Activated naive CD8-positive, alpha-beta T cell treated with anti-CD3 and anti-CD28 coated beads, Interleukin-2, amount 10 ng/mL, durations not matched to agents 7 days and 5 days (primary cell): ENCODE results near the gene BAZ2B. TPM values are rescaled to one million over a fixed set of nuclear protein-coding genes. Genes with fewer than 3 reads are reported as not detected.
"Not testable (repeated sequence)": the region's sequence is repeated elsewhere in the genome, so short reads cannot be mapped to it uniquely, and the experiment has no call there.

ENCODE experiments used
- ATAC-seq: fragments of 150-1000 bp; cut with Tn5 transposase; one replicate; pipeline ENCODE4 v1.10.0; 2021; ENCODE audit warnings: low read depth, moderate library complexity
- POLR2A ChIA-PET: fragments of 350-600 bp; sonication (Branson Sonifier 250); formaldehyde crosslinking; loops from one replicate; lab custom pipeline; 2021; ENCODE audit warnings: antibody characterized with exemption; lab: Charles Lee
- DNase-seq: peaks from one replicate; pipeline ENCODE4 v3.0.0; 2021
- H3K27ac Mint-ChIP-seq: one replicate; pipeline ENCODE4 v1.8.0; 2022; ENCODE audit warnings: mild to moderate bottlenecking, mixed read lengths
- H3K27me3 Mint-ChIP-seq: one replicate; pipeline ENCODE4 v1.8.0; 2022; ENCODE audit warnings: mild to moderate bottlenecking, moderate library complexity, mixed read lengths
- H3K36me3 Mint-ChIP-seq: one replicate; pipeline ENCODE4 v1.8.0; 2021; ENCODE audit warnings: mild to moderate bottlenecking, mixed read lengths
- H3K4me1 Mint-ChIP-seq: one replicate; pipeline ENCODE4 v1.8.0; 2021; ENCODE audit warnings: mixed read lengths
- H3K4me3 Mint-ChIP-seq: one replicate; pipeline ENCODE4 v1.8.0; 2022; ENCODE audit warnings: mild to moderate bottlenecking, moderate library complexity, mixed read lengths
- H3K9me3 Mint-ChIP-seq: one replicate; pipeline ENCODE4 v1.8.0; 2021; ENCODE audit warnings: mixed read lengths
- total RNA-seq, 2 experiments: library from RNA; stranded (reverse); gene quantifications; one replicate each; pipeline ENCODE4 v1.2.3, GENCODE V29; 2021

The BAZ2B gene
- total RNA-seq, 2 experiments from 2014 or later, result 27.7 to 31.9 TPM

- Mint-ChIP-seq H3K9me3 (peaks cover 4% of the 10 kb centered on the region), H3K27me3 (no peaks in the 10 kb centered on the region), H3K4me3 (no peak overlapping the region), H3K27ac (no peak overlapping the region), H3K4me1 (no peaks in the 10 kb centered on the region), H3K36me3 (no peaks in the 10 kb centered on the region)
- no peak for ATAC-seq
- POLR2A ChIA-PET, result no interaction called here
- no peak for DNase-seq
Observed at GRCh38 chr2:159637240-159637639, 20.9 kb upstream of the BAZ2B start.

- no peak for ATAC-seq
- H3K36me3 Mint-ChIP-seq, result no peaks in the 10 kb centered on the region
Observed at GRCh38 chr2:159635006-159635789, 18.9 kb upstream of the BAZ2B start.

GRCh38 chr2:159633219-159633618, 16.9 kb upstream of the BAZ2B start:
- Mint-ChIP-seq H3K27me3 (peaks cover 1% of the 10 kb centered on the region), H3K27ac (no peak overlapping the region), H3K9me3 (peaks cover 2% of the 10 kb centered on the region), H3K4me1 (no peaks in the 10 kb centered on the region), H3K36me3 (no peaks in the 10 kb centered on the region), H3K4me3 (no peak overlapping the region)
- DNase-seq (no peak), ATAC-seq (no peak)
- POLR2A ChIA-PET, result no interaction called here

More at GRCh38 chr2:159635006-159635789, 18.9 kb upstream of the BAZ2B start:
- H3K4me3 Mint-ChIP-seq, result no peak overlapping the region
- peaks cover 3% of the 10 kb centered on the region for H3K9me3 Mint-ChIP-seq
- DNase-seq, result no peak
- no peaks in the 10 kb centered on the region for H3K4me1 Mint-ChIP-seq
- POLR2A ChIA-PET, result no interaction called here
- no peaks in the 10 kb centered on the region for H3K27me3 Mint-ChIP-seq
- no peak overlapping the region for H3K27ac Mint-ChIP-seq

- H3K9me3 Mint-ChIP-seq, H3K27me3 Mint-ChIP-seq, H3K4me1 Mint-ChIP-seq, DNase-seq, POLR2A ChIA-PET, ATAC-seq, H3K4me3 Mint-ChIP-seq, H3K27ac Mint-ChIP-seq, H3K36me3 Mint-ChIP-seq: not testable (repeated sequence)
Observed at GRCh38 chr2:159625628-159626027, 9.3 kb upstream of the BAZ2B start.

GRCh38 chr2:159623436-159623835, 7.1 kb upstream of the BAZ2B start:
- H3K27me3 Mint-ChIP-seq, result peaks cover 2% of the 10 kb centered on the region
- POLR2A ChIA-PET, result no interaction called here
- no peak overlapping the region for H3K4me3 Mint-ChIP-seq
- H3K36me3 Mint-ChIP-seq, result no peaks in the 10 kb centered on the region
- H3K4me1 Mint-ChIP-seq, result no peaks in the 10 kb centered on the region
- peaks cover 6% of the 10 kb centered on the region for H3K9me3 Mint-ChIP-seq
- no peak for DNase-seq
- no peak for ATAC-seq
- H3K27ac Mint-ChIP-seq, result no peak overlapping the region

GRCh38 chr2:159622966-159623365, 6.6 kb upstream of the BAZ2B start:
- no peaks in the 10 kb centered on the region for H3K4me1 Mint-ChIP-seq
- DNase-seq (no peak), ATAC-seq (no peak)
- H3K9me3 Mint-ChIP-seq, result peaks cover 4% of the 10 kb centered on the region
- H3K36me3 Mint-ChIP-seq, result no peaks in the 10 kb centered on the region
- peaks cover 3% of the 10 kb centered on the region for H3K27me3 Mint-ChIP-seq
- POLR2A ChIA-PET, result no interaction called here
- H3K4me3 Mint-ChIP-seq, result no peak overlapping the region
- H3K27ac Mint-ChIP-seq, result no peak overlapping the region

- Mint-ChIP-seq H3K27ac (no peak overlapping the region), H3K4me1 (peaks cover 4% of the 10 kb centered on the region), H3K36me3 (no peaks in the 10 kb centered on the region), H3K4me3 (no peak overlapping the region), H3K27me3 (peaks cover 24% of the 10 kb centered on the region), H3K9me3 (peaks cover 1% of the 10 kb centered on the region)
- ATAC-seq (no peak), DNase-seq (no peak)
- POLR2A ChIA-PET, result no interaction called here
Observed at GRCh38 chr2:159620796-159621195, 4.4 kb upstream of the BAZ2B start.

- no peak overlapping the region for H3K4me3 Mint-ChIP-seq
- no peaks in the 10 kb centered on the region for H3K9me3 Mint-ChIP-seq
- H3K27ac Mint-ChIP-seq, result no peak overlapping the region
- peaks cover 8% of the 10 kb centered on the region for H3K4me1 Mint-ChIP-seq
- POLR2A ChIA-PET, result no interaction called here
- DNase-seq (no peak), ATAC-seq (no peak)
- H3K27me3 Mint-ChIP-seq, result peaks cover 32% of the 10 kb centered on the region
- H3K36me3 Mint-ChIP-seq, result no peaks in the 10 kb centered on the region
Observed at GRCh38 chr2:159617646-159618045, 1.3 kb upstream of the BAZ2B start.

GRCh38 chr2:159617100-159617499, 752 bp upstream of the BAZ2B start:
- Mint-ChIP-seq H3K9me3 (no peaks in the 10 kb centered on the region), H3K36me3 (no peaks in the 10 kb centered on the region), H3K27me3 (peaks cover 35% of the 10 kb centered on the region), H3K4me1 (peaks cover 8% of the 10 kb centered on the region), H3K27ac (no peak overlapping the region), H3K4me3 (no peak overlapping the region)
- POLR2A ChIA-PET, result no interaction called here
- ATAC-seq, result no peak
- no peak for DNase-seq

- H3K27ac Mint-ChIP-seq, result no peak overlapping the region
- H3K36me3 Mint-ChIP-seq, result no peaks in the 10 kb centered on the region
- peaks cover 8% of the 10 kb centered on the region for H3K4me1 Mint-ChIP-seq
- peak overlapping the region; percentile 92 for H3K4me3 Mint-ChIP-seq
- ATAC-seq (peak; percentile 75), DNase-seq (peak; percentile 60)
- peaks cover 35% of the 10 kb centered on the region for H3K27me3 Mint-ChIP-seq
- H3K9me3 Mint-ChIP-seq, result no peaks in the 10 kb centered on the region
- POLR2A ChIA-PET, result interaction anchor here (0.6 kb wide), 1 partner anchor 332 kb away, joined by 3 read pairs; no protein-coding TSS in a partner anchor
Observed at GRCh38 chr2:159615367-159616285, 722 bp downstream of the BAZ2B start.

GRCh38 chr2:159614534-159615366, 1.6 kb downstream of the BAZ2B start:
- H3K9me3 Mint-ChIP-seq, result no peaks in the 10 kb centered on the region
- H3K4me3 Mint-ChIP-seq, result peak overlapping the region; percentile 92
- no peaks in the 10 kb centered on the region for H3K36me3 Mint-ChIP-seq
- DNase-seq (no peak), ATAC-seq (no peak)
- peaks cover 35% of the 10 kb centered on the region for H3K27me3 Mint-ChIP-seq
- POLR2A ChIA-PET, result no interaction called here
- H3K27ac Mint-ChIP-seq, result no peak overlapping the region
- H3K4me1 Mint-ChIP-seq, result peaks cover 8% of the 10 kb centered on the region

- Mint-ChIP-seq H3K4me1 (peaks cover 8% of the 10 kb centered on the region), H3K4me3 (no peak overlapping the region), H3K27me3 (peaks cover 35% of the 10 kb centered on the region), H3K36me3 (no peaks in the 10 kb centered on the region), H3K9me3 (no peaks in the 10 kb centered on the region), H3K27ac (no peak overlapping the region)
- DNase-seq, result no peak
- POLR2A ChIA-PET, result no interaction called here
- no peak for ATAC-seq
Observed at GRCh38 chr2:159613651-159614285, 2.6 kb downstream of the BAZ2B start.

GRCh38 chr2:159613091-159613490, 3.3 kb downstream of the BAZ2B start:
- H3K27ac Mint-ChIP-seq, result no peak overlapping the region
- H3K36me3 Mint-ChIP-seq, result no peaks in the 10 kb centered on the region
- POLR2A ChIA-PET, result no interaction called here
- H3K4me1 Mint-ChIP-seq, result peaks cover 8% of the 10 kb centered on the region
- ATAC-seq (no peak), DNase-seq (no peak)
- H3K4me3 Mint-ChIP-seq, result no peak overlapping the region
- H3K27me3 Mint-ChIP-seq, result peaks cover 34% of the 10 kb centered on the region
- no peaks in the 10 kb centered on the region for H3K9me3 Mint-ChIP-seq
